ENCODE results near the gene LGALS3BP. TPM values are rescaled to one million over a fixed set of nuclear protein-coding genes. Genes with fewer than 3 reads are reported as not detected.

The LGALS3BP gene
- total and polyA plus RNA-seq, 2 of the 13 experiments (the other 11 are each of a cell fraction or from before 2014, with no cell fraction given) = 137 to 332 TPM

DNA sequence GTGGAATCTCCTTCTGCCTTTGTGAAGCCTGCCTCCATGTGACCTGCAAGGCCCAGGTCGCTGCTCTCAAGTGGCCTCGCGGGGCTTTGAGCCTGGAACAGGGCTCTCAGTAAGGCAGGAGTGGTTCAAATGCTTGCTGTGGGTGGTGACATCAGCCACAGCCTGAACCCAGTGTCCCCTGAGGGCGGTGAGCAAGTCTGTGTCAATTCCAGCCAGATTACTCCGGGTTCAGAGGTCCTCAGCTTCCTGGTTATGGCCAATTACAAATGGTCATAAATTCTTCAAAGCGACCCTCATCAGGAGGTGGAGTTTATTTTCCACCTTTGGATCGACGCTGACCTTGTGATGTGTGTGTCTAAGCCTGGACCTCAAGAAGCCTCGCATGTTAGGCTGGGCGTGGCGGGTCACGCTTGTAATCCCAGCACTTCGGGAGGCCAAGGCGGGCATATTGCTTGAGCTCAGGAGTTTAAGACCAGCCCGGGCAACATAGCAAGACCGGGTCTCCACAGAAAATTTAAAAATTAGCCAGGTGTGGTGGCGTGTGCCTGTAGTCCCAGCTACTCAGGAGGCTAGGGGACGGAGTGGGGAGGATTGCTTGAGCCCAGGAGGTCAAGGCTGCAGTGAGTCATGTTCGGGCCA, 17.3 kb downstream of the LGALS3BP start (continued):
- TF ChIP-seq, protein P1, sequence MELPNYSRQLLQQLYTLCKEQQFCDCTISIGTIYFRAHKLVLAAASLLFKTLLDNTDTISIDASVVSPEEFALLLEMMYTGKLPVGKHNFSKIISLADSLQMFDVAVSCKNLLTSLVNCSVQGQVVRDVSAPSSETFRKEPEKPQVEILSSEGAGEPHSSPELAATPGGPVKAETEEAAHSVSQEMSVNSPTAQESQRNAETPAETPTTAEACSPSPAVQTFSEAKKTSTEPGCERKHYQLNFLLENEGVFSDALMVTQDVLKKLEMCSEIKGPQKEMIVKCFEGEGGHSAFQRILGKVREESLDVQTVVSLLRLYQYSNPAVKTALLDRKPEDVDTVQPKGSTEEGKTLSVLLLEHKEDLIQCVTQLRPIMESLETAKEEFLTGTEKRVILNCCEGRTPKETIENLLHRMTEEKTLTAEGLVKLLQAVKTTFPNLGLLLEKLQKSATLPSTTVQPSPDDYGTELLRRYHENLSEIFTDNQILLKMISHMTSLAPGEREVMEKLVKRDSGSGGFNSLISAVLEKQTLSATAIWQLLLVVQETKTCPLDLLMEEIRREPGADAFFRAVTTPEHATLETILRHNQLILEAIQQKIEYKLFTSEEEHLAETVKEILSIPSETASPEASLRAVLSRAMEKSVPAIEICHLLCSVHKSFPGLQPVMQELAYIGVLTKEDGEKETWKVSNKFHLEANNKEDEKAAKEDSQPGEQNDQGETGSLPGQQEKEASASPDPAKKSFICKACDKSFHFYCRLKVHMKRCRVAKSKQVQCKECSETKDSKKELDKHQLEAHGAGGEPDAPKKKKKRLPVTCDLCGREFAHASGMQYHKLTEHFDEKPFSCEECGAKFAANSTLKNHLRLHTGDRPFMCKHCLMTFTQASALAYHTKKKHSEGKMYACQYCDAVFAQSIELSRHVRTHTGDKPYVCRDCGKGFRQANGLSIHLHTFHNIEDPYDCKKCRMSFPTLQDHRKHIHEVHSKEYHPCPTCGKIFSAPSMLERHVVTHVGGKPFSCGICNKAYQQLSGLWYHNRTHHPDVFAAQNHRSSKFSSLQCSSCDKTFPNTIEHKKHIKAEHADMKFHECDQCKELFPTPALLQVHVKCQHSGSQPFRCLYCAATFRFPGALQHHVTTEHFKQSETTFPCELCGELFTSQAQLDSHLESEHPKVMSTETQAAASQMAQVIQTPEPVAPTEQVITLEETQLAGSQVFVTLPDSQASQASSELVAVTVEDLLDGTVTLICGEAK (IDR thresholded peaks at IDR 0.05) = no peak
- TF ChIP-seq, protein P1 (CRISPR knock-in tag; IDR thresholded peaks at IDR 0.05) = peak; percentile 62; the same call in 1 of the 2 replicates
- TF ChIP-seq ZNF839 (CRISPR knock-in tag; IDR thresholded peaks at IDR 0.05; ENCODE audit: borderline replicate concordance) (no peak), HMGXB3 (CRISPR knock-in tag; IDR thresholded peaks at IDR 0.05; ENCODE audit: borderline replicate concordance) (no peak; the same call in 1 of the 2 replicates), ZNF670 (CRISPR knock-in tag; IDR thresholded peaks at IDR 0.05; ENCODE audit: borderline replicate concordance) (peak; percentile 34), NONO (IDR thresholded peaks at IDR 0.05) (no peak), NONO (CRISPR knock-in tag; conservative IDR thresholded peaks at IDR 0.05) (peak; percentile 88), HDAC6 (IDR thresholded peaks at IDR 0.05; ENCODE audit: low read depth, low read length) (no peak), RBAK (CRISPR knock-in tag; IDR thresholded peaks at IDR 0.05) (peak; percentile 73), ZNF562 (CRISPR knock-in tag; IDR thresholded peaks at IDR 0.05; ENCODE audit: borderline replicate concordance) (no peak), ZNF333 (CRISPR knock-in tag; IDR thresholded peaks at IDR 0.05; ENCODE audit: borderline replicate concordance) (no peak; the same call in 1 of the 2 replicates)
- TF ChIP-seq, protein P2, sequence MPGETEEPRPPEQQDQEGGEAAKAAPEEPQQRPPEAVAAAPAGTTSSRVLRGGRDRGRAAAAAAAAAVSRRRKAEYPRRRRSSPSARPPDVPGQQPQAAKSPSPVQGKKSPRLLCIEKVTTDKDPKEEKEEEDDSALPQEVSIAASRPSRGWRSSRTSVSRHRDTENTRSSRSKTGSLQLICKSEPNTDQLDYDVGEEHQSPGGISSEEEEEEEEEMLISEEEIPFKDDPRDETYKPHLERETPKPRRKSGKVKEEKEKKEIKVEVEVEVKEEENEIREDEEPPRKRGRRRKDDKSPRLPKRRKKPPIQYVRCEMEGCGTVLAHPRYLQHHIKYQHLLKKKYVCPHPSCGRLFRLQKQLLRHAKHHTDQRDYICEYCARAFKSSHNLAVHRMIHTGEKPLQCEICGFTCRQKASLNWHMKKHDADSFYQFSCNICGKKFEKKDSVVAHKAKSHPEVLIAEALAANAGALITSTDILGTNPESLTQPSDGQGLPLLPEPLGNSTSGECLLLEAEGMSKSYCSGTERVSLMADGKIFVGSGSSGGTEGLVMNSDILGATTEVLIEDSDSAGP (CRISPR knock-in tag; IDR thresholded peaks at IDR 0.05; ENCODE audit: borderline replicate concordance) = peak; percentile 66; the same call in 1 of the 2 replicates
- TF ChIP-seq, protein P3, sequence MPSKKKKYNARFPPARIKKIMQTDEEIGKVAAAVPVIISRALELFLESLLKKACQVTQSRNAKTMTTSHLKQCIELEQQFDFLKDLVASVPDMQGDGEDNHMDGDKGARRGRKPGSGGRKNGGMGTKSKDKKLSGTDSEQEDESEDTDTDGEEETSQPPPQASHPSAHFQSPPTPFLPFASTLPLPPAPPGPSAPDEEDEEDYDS (CRISPR knock-in tag; IDR thresholded peaks at IDR 0.05) = peak; percentile 68

Data from HepG2 (cell line).